ENCODE measurements around the gene TNFRSF8.

Gene TNFRSF8

GRCh38 chr1:12188657-12189327 lies 125.7 kb downstream of the TNFRSF8 start:
- no peak for DNase-seq (ENCODE audit: low read depth in 2 of 2)

- DNase-seq (ENCODE audit: low read depth in 2 of 2): no peak
These were observed 126.2 kb downstream of the TNFRSF8 start for GRCh38 chr1:12189328-12189682.

- no peak for DNase-seq (ENCODE audit: low read depth in 2 of 2)
These were observed 128.3 kb downstream of the TNFRSF8 start for GRCh38 chr1:12191242-12192032.

All from stimulated activated CD8-positive, alpha-beta memory T cell treated with anti-CD3 and anti-CD28 coated beads, Interleukin-7, amount 100 ng/mL, for 1 hour (primary cell).